ENCODE measurements around the gene GRAMD4. TPM values are rescaled to one million over a fixed set of nuclear protein-coding genes. Genes with fewer than 3 reads are reported as not detected.

Gene GRAMD4
- total RNA-seq, 1 experiment from 2014 or later = 19.8 TPM

DNA sequence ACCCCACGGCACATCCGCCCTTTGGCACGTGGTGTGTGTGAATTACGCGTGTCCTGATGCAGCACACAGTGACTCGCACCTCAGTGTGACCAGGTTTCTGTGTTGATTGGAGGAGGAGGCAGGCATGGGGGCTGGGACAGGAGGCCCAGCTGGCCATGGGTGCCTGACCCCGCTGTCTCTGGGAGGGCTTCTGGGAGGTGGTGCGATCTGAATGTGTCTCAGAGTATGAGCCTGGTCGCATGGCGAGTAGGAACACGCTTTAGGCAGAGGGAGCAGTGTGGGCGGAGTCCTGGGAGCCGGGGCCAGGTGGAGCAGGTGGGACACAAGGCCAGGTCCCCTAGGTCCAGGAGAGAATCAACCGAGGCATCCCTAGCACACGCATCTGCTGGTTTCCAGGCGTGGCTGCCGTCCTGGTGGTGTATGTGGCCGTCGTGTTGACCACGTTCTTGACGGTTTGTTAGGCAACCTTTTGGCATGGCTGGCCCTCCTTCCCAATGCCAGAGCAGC is 5.7 kb downstream of the GRAMD4 start:
- Mint-ChIP-seq H3K4me1 (peaks cover 9 to 33% of the 10 kb centered on the region in 2 experiments), H3K27me3 (ENCODE audit: low read depth) (no peaks in the 10 kb centered on the region; the same call in 1 of the 2 replicates), H3K4me3 (no peak overlapping the region; a peak in 1 of 5 replicates), H3K9me3 (no peaks in the 10 kb centered on the region), H3K36me3 (ENCODE audit: insufficient read depth in 1 of 3, low read depth in 3 of 3) (peaks cover 0 to 15% (median 3%) of the 10 kb centered on the region in 3 experiments; a peak in 3 of 7 replicates), H3K27ac (peak overlapping the region in 1 of 3 experiments; percentile 82; a peak in 2 of 7 replicates)
- no peaks in the 10 kb centered on the region for H3K4me1 ChIP-seq (ENCODE audit: insufficient read depth, low read length)
- H2BK12ac ChIP-seq (ENCODE audit: insufficient read length, low read depth, low read length) = no peak overlapping the region
- no peaks in the 10 kb centered on the region for H3K79me1 ChIP-seq (ENCODE audit: insufficient read depth, low read depth, low read length, poor library complexity, severe bottlenecking)
- no peaks in the 10 kb centered on the region for H3K79me2 ChIP-seq (ENCODE audit: insufficient read depth, low read length)
- no peak overlapping the region for H3K4ac ChIP-seq (ENCODE audit: low read depth, low read length)
- H3K23me2 ChIP-seq (ENCODE audit: insufficient read length, low read depth, low read length, poor library complexity, severe bottlenecking) = no peaks in the 10 kb centered on the region
- no peak overlapping the region for H3K27ac ChIP-seq (ENCODE audit: insufficient read length, low read depth, low read length)
- no peak overlapping the region for H2BK20ac ChIP-seq (ENCODE audit: low read depth, low read length, poor library complexity, severe bottlenecking)
- no peak overlapping the region for H3K14ac ChIP-seq (ENCODE audit: insufficient read depth, low read length)
- H3K18ac ChIP-seq (ENCODE audit: insufficient read length, low read depth, low read length) = no peak overlapping the region
- H2AK5ac ChIP-seq (ENCODE audit: insufficient read length, low read length) = no peak overlapping the region
- H4K8ac ChIP-seq (replicated peaks; ENCODE audit: insufficient read length, low read depth, low read length) = no peak overlapping the region
- no peak overlapping the region for H3K9ac ChIP-seq (ENCODE audit: extremely low read depth, insufficient read length, low read length)
- no peaks in the 10 kb centered on the region for H3K9me3 ChIP-seq (ENCODE audit: control insufficient read depth, low read depth, low read length)
- no peak overlapping the region for H3T11ph ChIP-seq (ENCODE audit: low read length)
- H3K23ac ChIP-seq (ENCODE audit: insufficient read length, low read depth, low read length) = no peak overlapping the region
- no peak for DNase-seq
- H3K27me3 ChIP-seq (ENCODE audit: insufficient read depth, low read length) = no peaks in the 10 kb centered on the region
- TF ChIP-seq, protein P1, sequence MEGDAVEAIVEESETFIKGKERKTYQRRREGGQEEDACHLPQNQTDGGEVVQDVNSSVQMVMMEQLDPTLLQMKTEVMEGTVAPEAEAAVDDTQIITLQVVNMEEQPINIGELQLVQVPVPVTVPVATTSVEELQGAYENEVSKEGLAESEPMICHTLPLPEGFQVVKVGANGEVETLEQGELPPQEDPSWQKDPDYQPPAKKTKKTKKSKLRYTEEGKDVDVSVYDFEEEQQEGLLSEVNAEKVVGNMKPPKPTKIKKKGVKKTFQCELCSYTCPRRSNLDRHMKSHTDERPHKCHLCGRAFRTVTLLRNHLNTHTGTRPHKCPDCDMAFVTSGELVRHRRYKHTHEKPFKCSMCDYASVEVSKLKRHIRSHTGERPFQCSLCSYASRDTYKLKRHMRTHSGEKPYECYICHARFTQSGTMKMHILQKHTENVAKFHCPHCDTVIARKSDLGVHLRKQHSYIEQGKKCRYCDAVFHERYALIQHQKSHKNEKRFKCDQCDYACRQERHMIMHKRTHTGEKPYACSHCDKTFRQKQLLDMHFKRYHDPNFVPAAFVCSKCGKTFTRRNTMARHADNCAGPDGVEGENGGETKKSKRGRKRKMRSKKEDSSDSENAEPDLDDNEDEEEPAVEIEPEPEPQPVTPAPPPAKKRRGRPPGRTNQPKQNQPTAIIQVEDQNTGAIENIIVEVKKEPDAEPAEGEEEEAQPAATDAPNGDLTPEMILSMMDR (conservative IDR thresholded peaks at IDR 0.05) = no peak
- no peak overlapping the region for H2BK5ac ChIP-seq (ENCODE audit: insufficient read length, low read length)
- no CpG with 5 or more reads among the region's 21 CpGs for WGBS (ENCODE audit: extremely low coverage, insufficient read length, low lambda C conversion rate)
- H2BK15ac ChIP-seq (ENCODE audit: low read depth, low read length) = no peak overlapping the region
- H2AFZ ChIP-seq (ENCODE audit: low read length) = no peak overlapping the region
- no peak overlapping the region for H4K91ac ChIP-seq (ENCODE audit: insufficient read length, low read depth, low read length)
- no peak overlapping the region for H2BK120ac ChIP-seq (ENCODE audit: low read depth, low read length, poor library complexity, severe bottlenecking)
- H3K56ac ChIP-seq (ENCODE audit: insufficient read length, low read depth, low read length) = no peak overlapping the region
- no peak overlapping the region for H3K4me2 ChIP-seq (ENCODE audit: insufficient read depth, insufficient read length, low read length)
- no peaks in the 10 kb centered on the region for H4K20me1 ChIP-seq (ENCODE audit: control insufficient read depth, insufficient read depth, insufficient read length)
- H4K5ac ChIP-seq (ENCODE audit: insufficient read length, low read depth, low read length) = no peak overlapping the region

All from H9 (cell line).